Activated T-cell treated with anti-CD3 and anti-CD28 coated beads for 4 hours (primary cell): ENCODE measurements around the gene POFUT2.

Source experiments
- DNase-seq: peaks from one replicate; pipeline ENCODE4 v3.0.0-alpha.2; 2020

The POFUT2 gene

DNA sequence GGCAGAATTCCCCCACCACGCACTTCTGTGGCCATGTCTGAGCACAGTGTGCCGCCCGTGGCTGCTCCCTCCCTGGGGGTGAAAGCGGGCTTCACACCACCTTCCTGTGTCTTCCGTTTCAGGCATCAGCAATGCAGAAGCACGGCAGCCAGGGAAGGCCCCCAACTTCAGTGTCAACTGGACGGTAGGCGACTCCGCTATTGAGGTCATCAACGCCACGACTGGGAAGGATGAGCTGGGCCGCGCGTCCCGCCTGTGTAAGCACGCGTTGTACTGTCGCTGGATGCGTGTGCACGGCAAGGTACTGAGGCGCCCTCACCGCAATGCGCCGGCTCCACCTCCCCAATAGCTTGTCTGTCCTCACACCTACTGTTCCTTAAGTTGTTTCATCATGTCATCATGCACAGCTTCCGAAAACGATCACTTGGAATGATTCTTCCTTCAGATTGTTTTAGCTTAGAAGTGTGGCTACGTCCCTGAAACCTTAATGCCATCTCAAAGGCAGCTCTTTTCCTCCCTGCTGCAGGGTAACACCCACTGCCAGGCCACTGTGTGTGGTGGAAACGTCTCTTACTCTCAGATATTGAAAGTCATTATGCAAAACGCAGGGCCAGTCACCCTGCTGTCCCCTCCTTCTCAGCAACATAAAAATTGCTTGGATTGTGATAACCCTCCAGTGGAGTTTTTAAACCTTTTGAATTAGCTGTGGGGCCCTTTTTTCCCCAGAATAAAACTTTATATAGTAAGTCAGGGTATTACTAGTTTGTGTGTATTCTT lies 66.8 kb downstream of the POFUT2 start:
- no peak for DNase-seq

DNA sequence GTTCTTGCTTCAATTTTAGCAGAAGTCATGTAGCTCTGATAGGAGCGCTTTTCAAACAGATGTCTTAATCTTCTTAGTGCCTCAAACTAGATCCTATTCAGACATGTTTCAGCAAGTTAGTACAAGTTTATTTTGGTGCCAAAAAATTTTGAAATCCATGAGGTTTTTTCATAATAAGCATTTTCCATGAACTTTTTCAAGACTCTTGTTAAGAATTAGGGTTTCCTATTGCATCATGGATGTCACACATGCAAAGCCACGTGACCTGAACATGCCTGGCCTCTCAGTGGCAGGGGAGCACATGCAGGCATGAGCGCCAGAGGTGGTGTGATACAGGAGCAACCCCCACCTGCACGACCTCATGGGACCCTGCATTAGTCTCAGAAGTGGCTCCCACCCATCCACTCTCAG lies 67.6 kb downstream of the POFUT2 start:
- DNase-seq, result no peak

DNA sequence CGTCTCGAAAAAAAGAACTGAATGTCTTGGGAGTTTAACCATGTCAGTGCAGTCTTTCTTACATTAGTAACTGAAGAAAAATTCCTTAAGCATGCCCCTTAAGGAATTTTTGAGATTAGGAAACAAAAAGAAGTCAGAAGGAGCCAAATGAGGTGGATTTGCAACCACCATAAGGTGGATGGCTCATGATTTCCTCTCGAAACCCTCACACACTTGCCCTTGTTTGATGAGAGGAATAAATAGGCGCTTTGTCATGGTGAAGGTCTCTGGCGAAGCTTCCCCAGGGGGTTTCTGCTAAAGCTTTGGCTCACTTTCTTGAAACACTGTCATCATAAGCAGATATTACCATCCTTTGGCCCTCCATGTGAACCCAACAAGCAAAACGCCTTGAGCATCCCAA lies 68.2 kb downstream of the POFUT2 start:
- DNase-seq, result no peak

DNA sequence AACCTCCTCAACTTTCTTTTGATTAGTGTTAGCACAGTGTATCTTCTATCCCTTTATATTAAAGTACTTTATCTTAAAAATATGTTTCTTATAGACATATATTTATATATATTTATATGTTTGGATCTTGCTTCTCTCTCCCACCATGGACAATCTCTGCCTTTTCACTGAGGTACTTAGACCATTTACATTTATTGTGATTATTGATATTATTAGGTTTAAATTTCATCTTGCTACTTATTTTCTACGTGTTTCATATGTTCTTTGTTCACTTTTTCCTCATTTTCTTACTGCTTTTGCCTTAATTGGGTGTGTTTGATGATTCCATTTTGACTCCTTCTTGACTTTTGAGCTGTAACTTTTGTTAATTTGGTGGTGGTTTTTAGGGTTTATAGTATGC lies 70.7 kb downstream of the POFUT2 start:
- DNase-seq, result no peak

DNA sequence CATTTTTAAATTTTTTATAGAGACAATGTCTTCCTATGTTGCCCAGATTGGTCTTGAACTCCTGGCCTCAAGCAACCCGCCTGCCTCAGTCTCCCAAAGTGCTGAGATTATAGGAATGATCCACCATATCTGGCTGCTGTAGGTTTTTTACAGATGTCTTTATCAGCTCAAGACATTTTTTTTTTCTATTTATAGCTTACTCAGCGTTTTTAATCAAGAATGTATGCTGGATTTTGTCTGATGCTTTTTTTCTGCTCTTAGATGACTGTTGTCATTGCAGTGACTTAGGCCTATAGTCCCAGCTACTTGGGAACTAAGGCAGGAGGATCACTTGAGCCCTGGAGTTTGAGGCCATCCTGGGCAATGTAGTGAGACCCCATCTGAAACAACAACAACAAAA lies 72.5 kb downstream of the POFUT2 start:
- DNase-seq, result no peak
